GM21529 (cell line): ENCODE results near the gene AGT.

Source experiments
- ATAC-seq: cut with Tn5 transposase; IDR thresholded peaks from one replicate; pipeline ENCODE4 v1.9.1; 2021; ENCODE audit not compliant: unreplicated experiment

AGT gene

DNA sequence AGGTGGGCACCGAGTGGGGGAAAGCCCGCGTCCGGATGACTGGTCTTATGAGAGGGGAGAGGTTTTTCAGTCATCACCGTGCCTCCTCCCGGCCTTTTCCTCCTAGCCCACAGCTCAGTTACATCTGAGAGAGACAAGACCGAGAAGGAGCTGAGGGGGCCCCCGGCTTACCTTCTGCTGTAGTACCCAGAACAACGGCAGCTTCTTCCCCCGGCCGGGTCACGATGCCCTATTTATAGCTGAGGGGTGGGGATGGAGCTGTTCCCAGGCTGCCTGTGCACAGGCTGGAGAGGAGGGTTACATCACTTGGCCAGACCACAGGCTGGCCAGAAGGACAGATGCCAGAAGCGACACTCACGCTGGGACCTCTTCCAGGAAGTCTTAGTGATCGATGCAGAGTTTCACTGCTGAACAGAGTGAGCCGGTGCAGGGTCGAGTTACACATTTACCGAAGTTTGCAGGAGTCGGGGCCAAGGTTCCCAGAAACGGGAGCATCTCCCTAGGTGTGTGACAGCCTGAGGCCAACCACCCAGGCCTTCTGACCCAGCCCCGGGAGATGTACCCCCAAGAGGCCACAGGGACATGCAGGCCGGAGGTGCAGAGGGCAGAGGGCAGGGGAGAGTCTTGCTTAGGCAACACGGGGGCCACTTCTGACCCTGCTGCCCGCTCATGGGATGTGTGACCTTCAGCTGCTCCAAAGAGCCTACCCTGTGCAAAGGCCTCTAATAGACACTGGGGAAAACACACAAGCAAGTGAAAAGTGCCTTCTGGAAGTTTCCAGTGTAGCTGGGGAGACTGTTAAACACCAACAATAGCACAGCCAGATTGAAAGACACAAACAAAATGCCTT lies at the start of gene AGT:
Gene AGT (minus strand): TSS at position 208 of the 850 bp plus-strand sequence. CDS start 3,299 bp downstream, outside the sequence.
- no peak for ATAC-seq

DNA sequence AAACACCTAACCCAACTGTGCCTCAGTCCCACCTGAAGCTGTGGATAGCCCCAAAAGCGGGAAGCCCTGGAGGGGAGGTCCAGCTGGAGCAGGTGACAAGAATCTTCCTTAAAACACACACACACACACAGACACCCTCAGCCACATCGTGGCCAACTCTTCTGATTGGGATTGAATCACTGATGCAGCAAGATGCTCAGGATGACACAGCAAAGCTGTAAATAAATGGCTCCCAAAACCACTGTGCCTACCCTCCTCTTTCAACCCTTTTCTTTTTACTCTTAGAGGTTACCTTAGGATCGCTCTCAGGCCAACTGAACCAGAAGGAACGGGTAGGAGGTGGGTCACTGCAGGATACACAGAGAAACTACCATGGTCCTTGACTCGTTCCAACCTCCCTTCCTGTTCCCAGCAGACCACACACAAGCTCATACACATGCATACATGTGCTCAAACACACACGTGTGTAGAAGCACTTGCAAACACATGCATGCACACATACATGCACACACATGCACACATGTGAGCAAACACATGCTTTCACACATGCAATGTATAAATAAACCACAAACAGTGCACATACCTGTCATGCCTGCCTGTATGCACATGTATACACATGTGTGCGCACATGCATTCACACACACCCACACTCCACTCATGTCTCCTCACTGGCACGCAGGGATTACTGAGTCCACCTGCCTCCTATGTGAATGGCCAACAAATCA lies 47.7 kb upstream of the AGT start:
- no peak for ATAC-seq

DNA sequence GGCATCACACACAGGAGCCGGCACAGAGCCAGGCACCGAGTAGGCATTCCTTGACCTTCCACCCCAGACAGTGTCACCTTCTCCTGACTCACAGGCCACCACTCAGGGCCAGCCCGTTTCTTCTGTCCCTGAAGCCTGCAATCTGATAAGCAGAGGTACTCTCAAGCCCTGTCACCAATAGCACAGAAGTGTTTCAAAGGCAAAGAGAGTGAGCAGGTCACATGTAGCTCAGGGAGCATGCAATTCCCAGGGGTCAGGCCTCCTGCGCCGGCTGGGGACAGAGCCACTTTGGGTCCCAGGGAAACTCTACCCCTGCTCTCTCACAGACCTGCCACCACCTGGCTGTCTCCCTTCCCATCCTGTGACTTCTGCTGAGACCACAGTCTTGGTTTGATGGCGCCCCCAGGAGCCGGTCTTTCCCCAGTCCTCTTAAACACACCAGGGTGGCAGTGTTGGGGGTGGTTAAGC lies 46.5 kb upstream of the AGT start:
- ATAC-seq, result no peak

DNA sequence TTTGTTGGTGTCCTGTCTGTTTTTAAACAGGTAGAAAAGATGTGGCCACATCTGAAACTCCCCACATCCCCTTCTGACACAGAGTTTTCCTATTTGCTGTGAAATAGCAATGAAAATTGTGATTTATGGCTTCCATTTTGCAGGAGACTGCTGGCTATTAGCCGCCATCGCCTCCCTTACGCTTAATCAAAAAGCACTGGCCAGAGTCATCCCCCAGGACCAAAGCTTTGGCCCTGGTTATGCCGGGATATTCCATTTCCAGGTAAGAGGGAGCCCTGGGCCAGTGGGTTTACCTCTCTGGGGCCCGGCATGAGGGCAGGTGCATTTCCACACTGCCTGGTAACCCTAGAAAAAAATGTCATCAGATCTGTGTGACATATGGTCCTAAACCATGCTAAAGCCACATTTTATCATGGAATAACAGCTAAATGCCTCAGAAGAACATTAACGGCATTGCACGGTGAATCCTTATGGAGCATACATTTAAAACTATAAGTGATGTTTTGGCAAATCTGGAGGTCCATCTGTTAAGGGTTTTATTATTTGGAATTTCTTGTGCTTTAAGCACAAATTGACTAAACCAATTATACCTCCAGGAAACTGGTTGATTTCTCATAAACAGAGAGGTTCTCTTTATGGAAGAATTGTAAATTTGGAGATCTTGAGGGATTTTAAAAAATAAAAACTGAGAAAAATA lies 45.6 kb upstream of the AGT start:
- ATAC-seq, result no peak

DNA sequence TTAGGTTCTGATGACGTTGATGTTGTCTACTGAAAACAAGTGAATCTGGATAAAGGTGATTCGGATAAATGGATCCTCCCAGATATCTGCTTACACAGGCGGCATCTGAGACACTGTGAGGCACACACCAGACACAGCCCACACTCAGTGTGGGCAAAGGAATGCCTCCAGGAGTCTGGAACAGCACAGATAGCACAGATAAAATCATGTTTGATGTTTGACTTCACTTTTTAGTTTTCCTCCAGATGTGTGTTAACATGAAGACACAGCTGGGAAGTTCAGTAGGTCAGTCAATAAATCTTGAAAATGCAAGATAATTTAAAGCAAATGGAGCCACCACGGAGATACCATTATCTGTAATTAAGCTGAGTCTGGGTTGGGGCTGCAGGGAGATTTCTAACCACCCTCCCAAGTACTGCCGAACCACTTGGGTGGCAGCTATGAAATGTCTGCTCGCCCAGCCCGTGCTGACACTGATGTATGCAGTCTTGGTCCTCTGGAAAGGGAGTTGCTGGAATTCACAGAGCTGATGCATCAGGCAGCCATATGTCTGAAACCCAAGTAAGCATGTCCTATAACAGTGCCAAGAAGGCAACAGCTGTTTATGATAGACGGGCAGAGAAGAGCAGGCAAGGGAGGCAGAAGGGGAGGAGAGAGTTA lies 44.9 kb upstream of the AGT start:
- no peak for ATAC-seq

DNA sequence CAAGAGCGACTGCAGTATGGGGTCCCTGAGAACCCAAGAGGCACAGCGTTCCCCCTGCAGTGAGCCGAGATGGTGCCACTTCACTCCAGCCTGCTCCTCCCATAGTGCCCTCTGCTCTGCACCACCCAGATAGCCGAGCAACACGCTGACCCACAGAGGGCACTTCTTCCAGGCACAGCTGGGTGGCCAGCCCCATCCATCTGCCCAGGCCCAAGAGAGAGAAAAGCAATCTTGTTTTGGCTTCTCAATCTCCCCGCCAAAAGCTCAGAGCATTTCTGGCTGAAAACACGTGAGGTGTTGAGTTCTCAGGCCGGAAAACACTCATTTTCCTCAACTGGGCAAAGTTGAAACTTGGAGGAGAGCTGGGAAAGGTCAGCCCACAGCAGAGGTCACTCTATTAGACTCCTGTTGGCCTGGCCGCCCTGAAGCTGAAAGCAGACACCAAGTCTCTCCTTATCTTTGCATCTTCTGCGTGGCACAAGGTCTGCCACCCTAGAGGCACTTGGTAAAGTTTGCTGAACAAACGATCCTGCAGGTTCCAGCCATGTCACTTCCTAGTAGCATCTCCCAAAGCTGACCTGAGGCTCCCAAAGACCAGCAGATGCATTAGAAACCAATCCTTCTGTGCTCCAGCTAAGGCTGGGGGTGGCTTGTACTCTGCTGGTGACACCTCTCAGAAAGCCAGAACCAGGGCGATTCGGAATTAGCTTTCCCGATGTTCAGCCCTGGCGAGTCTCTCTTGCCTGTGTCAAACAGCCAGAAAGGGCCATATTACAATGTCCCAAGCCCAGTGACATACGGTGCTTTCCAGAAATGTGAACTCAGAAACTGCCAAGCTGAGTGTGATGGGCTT lies 44.2 kb upstream of the AGT start:
- no peak for ATAC-seq

DNA sequence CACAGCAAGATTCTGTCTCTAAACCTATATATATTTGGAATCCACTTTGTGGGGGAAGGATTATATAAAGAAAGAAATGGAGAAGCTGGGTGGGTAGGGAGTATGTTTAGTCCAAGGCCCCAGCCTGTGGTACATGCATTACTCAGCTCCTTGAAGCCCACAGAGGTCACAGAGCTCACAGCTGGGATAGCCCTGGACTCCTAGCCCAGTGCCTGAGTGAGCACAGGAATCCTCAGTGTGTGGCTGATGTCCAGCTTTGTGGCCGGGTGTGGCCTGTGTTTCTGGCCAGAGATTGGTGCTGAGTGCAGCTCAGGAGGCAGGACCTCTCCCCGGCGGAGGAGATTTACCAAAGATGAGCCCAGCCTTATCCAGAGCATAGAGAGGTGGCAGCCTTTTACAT lies 40.9 kb upstream of the AGT start:
- no peak for ATAC-seq

DNA sequence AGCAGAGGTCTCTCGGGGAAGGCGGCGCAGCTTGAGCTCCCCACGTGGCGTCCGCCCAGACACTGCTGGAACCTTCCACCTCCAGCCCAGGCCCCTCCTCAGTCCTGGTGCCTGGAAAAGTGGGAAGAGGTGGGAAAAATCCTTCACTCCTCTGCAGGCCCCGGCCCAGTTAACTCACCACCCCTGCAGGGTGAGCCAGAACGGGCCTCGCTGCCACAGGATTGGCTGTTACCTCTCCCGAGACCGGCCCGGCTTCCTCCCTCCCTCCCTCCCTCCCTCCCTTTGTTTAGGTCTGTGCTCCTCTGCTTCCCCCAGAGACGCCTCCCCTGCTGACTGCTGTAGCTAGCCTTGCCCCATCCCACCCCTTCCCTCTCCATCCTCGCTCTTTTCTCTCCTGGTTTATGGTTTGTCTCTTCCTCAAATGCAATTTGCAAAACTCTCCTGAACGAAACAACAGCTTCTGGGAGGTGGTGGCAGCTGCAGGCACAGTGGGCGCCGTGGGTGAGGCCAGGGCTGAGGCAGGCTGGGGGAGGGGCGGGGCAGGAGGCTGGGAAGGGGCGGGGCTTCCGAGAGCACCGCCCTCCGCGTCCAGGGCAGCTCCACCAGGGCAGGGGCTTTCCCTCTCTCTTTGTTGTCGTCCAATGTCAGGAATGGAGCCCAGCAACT lies 39.8 kb upstream of the AGT start:
- no peak for ATAC-seq

DNA sequence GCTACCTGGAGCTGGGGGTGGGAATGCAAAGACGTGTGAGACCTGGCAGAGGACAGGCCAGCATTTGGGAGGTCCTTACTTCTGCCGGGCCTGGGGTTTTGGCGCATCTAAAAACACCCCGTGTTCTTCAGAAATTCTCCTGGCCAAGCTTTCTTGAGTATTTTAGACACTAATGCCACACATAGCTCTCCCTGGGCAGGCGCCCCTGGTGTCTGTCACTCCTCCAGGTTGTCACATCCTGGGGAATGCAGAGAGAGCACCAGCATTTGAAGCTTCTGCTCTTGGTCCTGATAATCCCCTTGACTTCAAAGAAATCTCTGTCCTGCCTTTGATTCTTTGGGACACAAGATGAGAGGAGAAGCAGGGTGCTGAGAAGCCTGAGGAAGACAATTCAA lies 39.3 kb upstream of the AGT start:
- no peak for ATAC-seq

DNA sequence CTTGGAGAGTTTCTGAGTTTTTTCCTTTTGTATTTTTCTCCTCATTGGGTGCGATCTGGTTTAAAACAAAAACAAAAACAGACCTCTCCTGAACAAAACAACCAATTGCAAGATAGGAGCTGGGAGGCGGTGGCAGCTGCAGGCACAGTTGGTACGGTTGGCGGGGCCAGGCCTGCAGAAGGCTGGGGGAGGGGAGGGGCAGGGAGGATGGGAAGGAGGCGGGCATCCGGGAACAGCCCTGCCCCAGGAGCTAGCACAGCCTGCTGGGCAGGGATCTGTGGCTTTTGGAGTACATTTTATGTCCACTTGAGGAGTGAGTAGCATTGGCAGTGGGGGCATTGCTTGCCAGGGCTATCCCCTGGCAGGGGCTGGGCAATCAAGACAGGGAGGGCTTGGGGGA lies 38.5 kb upstream of the AGT start:
- ATAC-seq, result no peak

DNA sequence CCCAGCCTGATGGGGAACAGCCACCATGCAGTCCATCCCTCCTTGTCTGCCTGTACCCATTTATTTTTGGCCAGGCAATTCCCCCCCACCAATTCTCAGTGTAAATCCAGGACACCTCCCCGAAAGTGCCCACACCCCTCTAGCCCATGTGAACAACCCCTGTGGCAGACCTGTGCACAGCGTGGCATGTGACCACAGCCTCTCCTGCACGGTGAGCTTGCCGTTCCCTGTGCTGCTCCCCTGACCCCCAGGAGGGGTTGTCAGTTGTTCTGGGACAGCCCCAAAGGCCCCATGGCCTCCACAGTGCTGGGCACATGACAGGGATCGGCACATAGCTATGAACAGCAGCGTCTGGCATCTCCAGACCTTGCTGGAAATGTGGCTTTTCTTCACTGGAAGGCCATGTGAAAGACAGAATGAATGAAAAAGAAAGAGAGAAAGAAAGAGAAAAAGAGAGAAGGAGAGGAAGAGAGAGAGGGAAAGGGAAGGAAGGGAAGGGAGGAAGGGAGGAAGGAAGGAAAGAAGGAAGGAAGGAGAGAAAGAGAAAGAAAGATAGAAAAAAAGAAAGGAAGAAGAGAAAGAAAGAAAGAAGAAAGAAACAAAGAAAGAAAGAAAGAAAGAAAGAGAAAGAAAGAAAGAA lies 37.2 kb upstream of the AGT start:
- no peak for ATAC-seq

DNA sequence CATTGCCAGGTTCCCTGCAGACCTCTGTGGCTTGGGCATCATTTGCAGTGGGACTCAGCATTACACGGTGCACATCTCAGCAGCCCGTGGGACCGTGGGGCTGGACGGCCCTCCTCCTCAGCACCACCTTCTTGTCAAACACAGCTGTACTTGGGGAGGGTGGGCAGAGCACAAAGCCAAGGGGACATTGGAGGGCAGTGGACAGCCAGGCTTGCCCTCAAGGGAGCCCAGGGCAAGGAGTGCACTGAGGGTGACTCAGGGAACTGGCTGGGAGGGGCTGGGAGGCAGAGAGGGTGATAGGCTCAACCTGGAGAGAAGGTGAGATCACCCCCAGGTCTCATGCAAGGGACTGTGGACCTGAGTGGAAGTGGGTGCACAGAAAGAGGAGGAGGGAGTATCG lies 36.7 kb upstream of the AGT start:
- no peak for ATAC-seq

DNA sequence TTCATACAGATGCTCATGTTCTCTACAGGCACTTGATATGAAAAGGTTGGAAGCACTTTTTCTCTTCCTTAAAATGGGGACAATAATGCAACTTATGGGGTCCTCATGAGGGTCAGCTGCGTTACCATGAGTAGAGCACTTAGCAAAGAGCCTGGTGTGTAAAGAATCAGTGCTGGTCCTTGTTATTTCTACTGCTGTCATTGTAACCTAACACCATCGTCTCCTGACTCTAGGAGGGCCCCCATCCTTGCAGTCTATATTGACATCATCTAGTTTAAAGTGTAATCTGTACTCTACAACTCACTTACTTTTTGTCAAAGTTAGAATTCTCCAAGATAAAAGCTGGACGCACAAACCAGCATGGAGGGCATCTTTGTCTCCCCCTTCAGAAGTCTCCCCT lies 35.7 kb upstream of the AGT start:
- no peak for ATAC-seq

DNA sequence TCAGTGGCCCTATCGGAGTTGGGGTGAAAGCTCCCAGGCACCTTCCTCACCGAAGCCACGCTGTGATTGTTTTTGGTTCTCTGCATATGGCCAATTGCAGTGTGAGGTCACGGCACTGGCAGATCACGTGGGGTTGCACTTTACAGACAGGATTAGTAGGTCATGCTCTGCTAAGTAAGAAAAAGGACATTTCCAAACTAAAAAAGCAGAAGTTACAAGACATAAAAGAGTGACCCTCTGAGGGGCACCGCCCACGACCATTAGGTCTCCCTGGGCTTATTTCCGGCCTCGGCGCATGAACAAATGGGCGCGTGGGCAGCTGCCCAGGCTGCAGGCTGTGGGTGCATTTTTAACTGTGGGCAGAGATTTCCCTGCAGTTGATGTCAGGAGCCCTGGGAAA lies 35.2 kb upstream of the AGT start:
- ATAC-seq, result no peak

DNA sequence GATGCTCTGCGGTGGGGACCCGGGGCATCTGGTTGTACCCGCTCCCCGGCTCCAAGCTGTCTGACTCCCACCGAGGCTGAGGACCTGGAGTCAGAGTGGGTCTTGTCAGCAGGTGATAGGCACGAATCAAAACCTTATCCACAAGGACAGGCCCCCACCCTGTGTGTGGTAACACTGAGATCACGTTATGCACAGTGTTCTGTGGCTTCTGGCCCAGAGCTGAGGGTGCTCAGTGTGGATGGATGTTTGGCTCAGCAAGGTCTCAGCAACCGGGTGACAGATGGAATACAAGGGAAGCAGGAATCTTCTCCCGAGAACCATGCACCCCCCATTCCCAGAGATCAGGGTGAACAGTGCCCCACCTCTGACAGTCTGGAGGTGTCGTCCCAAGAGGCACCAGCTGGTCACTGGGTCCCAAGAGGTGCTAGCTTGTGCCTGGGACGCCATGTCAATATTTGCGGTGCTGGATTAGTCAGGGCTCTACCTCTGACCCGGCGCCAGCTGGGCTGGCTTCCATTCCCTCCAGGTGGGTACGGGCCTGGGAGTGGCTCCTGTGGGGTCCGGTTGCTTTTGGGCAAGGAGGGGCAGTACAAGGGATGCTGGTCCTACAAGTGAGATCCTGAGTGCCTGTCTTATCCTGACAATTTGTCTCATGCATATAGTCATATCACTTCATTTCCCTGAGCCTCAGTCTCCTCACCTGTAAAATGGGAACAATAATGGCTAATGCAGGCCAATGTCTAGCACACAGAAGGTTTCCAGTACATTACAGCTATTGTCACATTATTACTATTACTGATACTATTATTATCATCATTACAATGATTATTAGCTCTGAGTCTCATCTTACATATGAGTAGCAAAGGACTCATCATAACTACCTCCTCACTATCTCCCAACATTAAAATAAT lies 34.2 kb upstream of the AGT start:
- ATAC-seq, result no peak

DNA sequence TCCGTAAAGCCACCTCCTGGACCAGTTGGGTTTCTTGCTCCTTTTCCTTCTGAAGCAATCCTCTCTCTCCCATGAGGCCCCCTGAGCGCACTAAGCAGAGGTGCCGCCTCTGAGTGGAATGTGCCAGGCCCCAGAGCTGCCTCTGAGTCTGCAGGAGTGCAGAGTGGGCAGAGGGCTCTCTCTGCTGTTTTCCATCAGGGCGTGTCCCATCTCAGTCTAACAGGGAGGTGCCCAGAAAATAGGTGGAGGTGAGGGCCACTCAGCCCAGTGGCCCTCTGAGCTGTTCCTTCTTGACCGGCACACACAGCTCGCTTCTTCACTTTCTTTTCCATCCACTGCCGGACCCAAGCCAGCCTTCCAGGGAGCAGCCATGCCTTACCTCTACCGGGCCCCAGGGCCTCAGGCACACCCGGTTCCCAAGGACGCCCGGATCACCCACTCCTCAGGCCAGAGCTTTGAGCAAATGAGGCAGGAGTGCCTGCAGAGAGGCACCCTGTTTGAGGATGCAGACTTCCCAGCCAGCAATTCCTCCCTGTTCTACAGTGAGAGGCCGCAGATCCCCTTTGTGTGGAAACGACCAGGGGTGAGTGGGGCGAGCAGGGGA lies 33.3 kb upstream of the AGT start, which contains the start of gene CAPN9:
Gene CAPN9 (plus strand): TSS at position 262 of the 604 bp plus-strand sequence. CDS start 109 bp downstream, at position 371.
- no peak for ATAC-seq

DNA sequence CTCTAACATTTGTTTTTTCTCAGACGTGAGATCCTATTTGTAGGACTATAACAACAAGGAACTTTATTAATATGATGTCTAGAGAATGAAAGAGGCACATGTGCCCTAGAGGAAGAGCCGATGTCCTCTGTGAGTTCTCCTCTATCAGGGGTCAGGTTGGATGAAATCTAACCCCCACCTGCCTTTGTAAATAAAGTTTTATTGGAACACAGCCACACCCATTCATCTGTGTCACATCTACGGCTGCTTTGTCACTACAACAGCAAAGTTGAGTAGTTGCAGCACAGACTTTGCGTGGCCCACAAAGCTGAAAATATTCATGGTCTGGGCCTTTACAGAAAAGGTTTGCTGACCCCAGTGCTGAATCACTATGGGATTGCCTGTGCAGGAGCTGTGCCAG lies 32.7 kb upstream of the AGT start:
- ATAC-seq, result no peak

DNA sequence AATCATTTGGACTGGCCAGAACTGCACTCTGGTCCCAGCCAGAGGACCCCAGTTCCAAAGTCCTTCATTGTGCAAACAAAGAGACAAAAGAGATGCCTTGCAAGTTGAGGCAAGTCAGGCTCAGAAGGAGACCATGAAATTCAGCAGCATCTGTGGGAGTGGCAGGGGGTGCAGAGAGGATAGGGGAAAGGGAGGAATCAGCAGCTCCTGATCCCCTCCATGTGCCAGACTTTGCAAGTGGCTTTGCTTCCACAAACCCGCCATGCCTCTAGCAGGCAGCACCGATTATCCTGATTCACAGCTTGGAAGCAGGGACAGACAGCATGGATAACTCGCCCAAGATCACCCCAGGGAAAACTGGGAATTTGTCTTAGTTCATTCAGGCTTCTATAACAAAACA lies 31.1 kb upstream of the AGT start:
- ATAC-seq, result no peak
